Esophagus (tissue), 2 donors: Measurements from ENCODE around the gene ABCF1. TPM values are rescaled to one million over a fixed set of nuclear protein-coding genes. Genes with fewer than 3 reads are reported as not detected.

Experiments
- H3K27ac ChIP-seq, 2 donors: one replicate each; pipeline ENCODE4 v1.5.1; 2013; ENCODE audit warnings: low read depth in 2 of 2, mild to moderate bottlenecking in 2 of 2, inconsistent platforms in 1 of 2, low read length in 1 of 2, moderate library complexity in 1 of 2
- H3K27me3 ChIP-seq, 2 donors: one replicate each; pipeline ENCODE4 v1.6.1; 2013; ENCODE audit warnings: low read length in 2 of 2, control low read depth in 1 of 2, mild to moderate bottlenecking in 1 of 2; ENCODE audit not compliant: insufficient read depth in 2 of 2, control insufficient read depth in 1 of 2
- H3K36me3 ChIP-seq, 2 donors: one replicate each; pipeline ENCODE4 v1.6.1; 2013; ENCODE audit warnings: low read length in 1 of 2; ENCODE audit not compliant: control insufficient read depth in 2 of 2, insufficient read depth in 2 of 2
- H3K4me1 ChIP-seq, 2 donors: one replicate each; pipeline ENCODE4 v1.6.1; 2013; ENCODE audit warnings: low read length in 1 of 2; ENCODE audit not compliant: control insufficient read depth in 2 of 2, insufficient read depth in 2 of 2
- H3K4me3 ChIP-seq, 2 donors: one replicate each; pipeline ENCODE4 v1.5.1; 2013; ENCODE audit warnings: low read length in 2 of 2, mild to moderate bottlenecking in 2 of 2, low read depth in 1 of 2, moderate library complexity in 1 of 2
- H3K9me3 ChIP-seq, 2 donors: one replicate each; pipeline ENCODE4 v1.6.1; 2013; ENCODE audit warnings: mild to moderate bottlenecking in 2 of 2, low read depth in 1 of 2, low read length in 1 of 2, moderate library complexity in 1 of 2; ENCODE audit not compliant: control insufficient read depth in 2 of 2, insufficient read depth in 1 of 2
- WGBS, 2 donors: extraction: QIAGEN DNeasy Blood & Tissue Kit; methylation state at CpG; one replicate each; pipeline ENCODE4 v1.1.7; 2013; 5-methylcytosine and 5-hydroxymethylcytosine counted together
- polyA plus RNA-seq, 2 donors: library from polyadenylated mRNA; stranded (reverse); fragments of 200-250 nt; gene quantifications; one replicate each; pipeline ENCODE4 v1.2.3, GENCODE V29; 2013
- donor health status: healthy with polysubstance abuse.
- donor health status: Bipolar disorder and iron deficiency.

Gene ABCF1
- polyA plus RNA-seq, 2 donors = 17.7 to 23.8 TPM

GRCh38 chr6:30615958-30616810, 44.9 kb downstream of the ABCF1 start:
- Histone ChIP-seq H3K4me1 (no peaks in the 10 kb centered on the region), H3K27me3 (no peaks in the 10 kb centered on the region), H3K27ac (peak overlapping the region; percentile 97 to 100), H3K9me3 (no peaks in the 10 kb centered on the region), H3K36me3 (peaks cover 3 to 6% of the 10 kb centered on the region in 2 donors), H3K4me3 (peak overlapping the region; percentile 82 to 100)
- 0 to 1% methylated on average over 10 of the region's 10 CpGs for WGBS, 2 donors

GRCh38 chr6:30616811-30617564, 45.7 kb downstream of the ABCF1 start, which contains the start of gene PPP1R10:
PPP1R10 (minus strand) TSS chr6:30617243; CDS start chr6:30609944, 7,299 bp downstream.
- WGBS, 2 donors = 0% methylated on average over 40 of the region's 40 CpGs
- Histone ChIP-seq H3K4me1 (no peaks in the 10 kb centered on the region), H3K27ac (peak within 1 kb of the TSS; percentile 97 to 100)

GRCh38 chr6:30617565-30618269, 46.5 kb downstream of the ABCF1 start, which contains the start of gene MRPS18B:
MRPS18B (plus strand) TSS chr6:30617840; CDS start chr6:30617866, 26 bp downstream.
- H3K27me3 ChIP-seq = no peaks in the 10 kb centered on the region
- no peaks in the 10 kb centered on the region for H3K4me1 ChIP-seq
- peaks cover 3 to 9% of the 10 kb centered on the region in 2 donors for H3K36me3 ChIP-seq
- H3K9me3 ChIP-seq = no peaks in the 10 kb centered on the region
- 0% methylated on average over 34 of the region's 34 CpGs for WGBS, 2 donors
- H3K27ac ChIP-seq = peak within 1 kb of the TSS; percentile 97 to 100
- H3K4me3 ChIP-seq = peak within 1 kb of the TSS; percentile 82 to 100

More at GRCh38 chr6:30616811-30617564, 45.7 kb downstream of the ABCF1 start, which contains the start of gene PPP1R10:
- Histone ChIP-seq H3K27me3 (no peaks in the 10 kb centered on the region), H3K36me3 (peaks cover 3 to 6% of the 10 kb centered on the region in 2 donors), H3K4me3 (peak within 1 kb of the TSS; percentile 82 to 100), H3K9me3 (no peaks in the 10 kb centered on the region)

GRCh38 chr6:30618270-30618797, 47.1 kb downstream of the ABCF1 start:
- H3K4me3 ChIP-seq = peak overlapping the region; percentile 49 to 74
- no peaks in the 10 kb centered on the region for H3K27me3 ChIP-seq
- H3K27ac ChIP-seq = peak overlapping the region; percentile 86 to 96
- 4 to 9% methylated on average over 8 of the region's 8 CpGs for WGBS, 2 donors
- H3K36me3 ChIP-seq = peaks cover 3 to 12% of the 10 kb centered on the region in 2 donors
- no peaks in the 10 kb centered on the region for H3K4me1 ChIP-seq
- no peaks in the 10 kb centered on the region for H3K9me3 ChIP-seq

- H3K9me3 ChIP-seq = no peaks in the 10 kb centered on the region
- no peaks in the 10 kb centered on the region for H3K4me1 ChIP-seq
- WGBS, 2 donors = 94 to 95% methylated on average over 11 of the region's 11 CpGs
- no peak overlapping the region for H3K27ac ChIP-seq
- H3K4me3 ChIP-seq = no peak overlapping the region
- no peaks in the 10 kb centered on the region for H3K27me3 ChIP-seq
- peaks cover 5 to 18% of the 10 kb centered on the region in 2 donors for H3K36me3 ChIP-seq
Measured at GRCh38 chr6:30619561-30619960, 48.3 kb downstream of the ABCF1 start.

- Histone ChIP-seq H3K36me3 (peaks cover 11 to 30% of the 10 kb centered on the region in 2 donors), H3K27me3 (no peaks in the 10 kb centered on the region), H3K4me1 (peaks cover 0 to 3% of the 10 kb centered on the region in 2 donors), H3K27ac (peak overlapping the region in 1 of 2 donors; percentile 98), H3K9me3 (no peaks in the 10 kb centered on the region), H3K4me3 (no peak overlapping the region)
- WGBS, 2 donors = 95 to 97% methylated on average over 8 of the region's 8 CpGs
Measured at GRCh38 chr6:30625511-30625910, 54.3 kb downstream of the ABCF1 start.

- H3K4me3 ChIP-seq = peak within 1 kb of the TSS; percentile 68 to 70
- H3K36me3 ChIP-seq = peaks cover 8 to 35% of the 10 kb centered on the region in 2 donors
- no peaks in the 10 kb centered on the region for H3K9me3 ChIP-seq
- H3K27ac ChIP-seq = peak within 1 kb of the TSS; percentile 93 to 98
- 2 to 3% methylated on average over 34 to 36 of the region's 36 CpGs for WGBS, 2 donors
- peaks cover 0 to 3% of the 10 kb centered on the region in 2 donors for H3K4me1 ChIP-seq
- H3K27me3 ChIP-seq = no peaks in the 10 kb centered on the region
Measured at GRCh38 chr6:30626484-30627366, 55.5 kb downstream of the ABCF1 start, which contains the start of gene ATAT1. ATAT1 (plus strand) TSS chr6:30626874.

- Histone ChIP-seq H3K27ac (no peak overlapping the region), H3K4me3 (no peak overlapping the region), H3K36me3 (peaks cover 0 to 14% of the 10 kb centered on the region in 2 donors), H3K27me3 (no peaks in the 10 kb centered on the region), H3K4me1 (no peaks in the 10 kb centered on the region), H3K9me3 (no peaks in the 10 kb centered on the region)
- 95 to 96% methylated on average over 3 of the region's 3 CpGs for WGBS, 2 donors
Measured at GRCh38 chr6:30635834-30636233, 64.6 kb downstream of the ABCF1 start.
